Hepatocyte (in vitro differentiated cells): Measurements from ENCODE around the gene UBN2.

ENCODE experiments used
- EZH2 ChIP-seq: fragments of 200-600 bp; sonication (generic); IDR thresholded peaks from 2 replicates; pipeline ENCODE4 v1.6.1; 2016; ENCODE audit warnings: antibody characterized with exemption, mild to moderate bottlenecking, borderline replicate concordance
- EZH2phosphoT487 ChIP-seq: fragments of 200-600 bp; sonication (generic); IDR thresholded peaks from one replicate; pipeline ENCODE4 v1.6.1; 2018; ENCODE audit warnings: antibody characterized with exemption, mild to moderate bottlenecking, low read depth, moderate library complexity; ENCODE audit not compliant: unreplicated experiment, severe bottlenecking
- TF ChIP-seq, protein P1 (sequence below): fragments of 200-600 bp; sonication (generic); IDR thresholded peaks from 2 replicates; pipeline ENCODE4 v1.5.1; 2016; ENCODE audit warnings: antibody characterized with exemption, mild to moderate bottlenecking; ENCODE audit not compliant: poor library complexity

- no peak for TF ChIP-seq EZH2
- TF ChIP-seq, protein P1, sequence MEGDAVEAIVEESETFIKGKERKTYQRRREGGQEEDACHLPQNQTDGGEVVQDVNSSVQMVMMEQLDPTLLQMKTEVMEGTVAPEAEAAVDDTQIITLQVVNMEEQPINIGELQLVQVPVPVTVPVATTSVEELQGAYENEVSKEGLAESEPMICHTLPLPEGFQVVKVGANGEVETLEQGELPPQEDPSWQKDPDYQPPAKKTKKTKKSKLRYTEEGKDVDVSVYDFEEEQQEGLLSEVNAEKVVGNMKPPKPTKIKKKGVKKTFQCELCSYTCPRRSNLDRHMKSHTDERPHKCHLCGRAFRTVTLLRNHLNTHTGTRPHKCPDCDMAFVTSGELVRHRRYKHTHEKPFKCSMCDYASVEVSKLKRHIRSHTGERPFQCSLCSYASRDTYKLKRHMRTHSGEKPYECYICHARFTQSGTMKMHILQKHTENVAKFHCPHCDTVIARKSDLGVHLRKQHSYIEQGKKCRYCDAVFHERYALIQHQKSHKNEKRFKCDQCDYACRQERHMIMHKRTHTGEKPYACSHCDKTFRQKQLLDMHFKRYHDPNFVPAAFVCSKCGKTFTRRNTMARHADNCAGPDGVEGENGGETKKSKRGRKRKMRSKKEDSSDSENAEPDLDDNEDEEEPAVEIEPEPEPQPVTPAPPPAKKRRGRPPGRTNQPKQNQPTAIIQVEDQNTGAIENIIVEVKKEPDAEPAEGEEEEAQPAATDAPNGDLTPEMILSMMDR: no peak
- no peak for TF ChIP-seq EZH2phosphoT487
These were observed 11.8 kb downstream of the UBN2 start for GRCh38 chr7:139242741-139243281.
